LNCaP clone FGC (cell line): ENCODE measurements around the gene SMYD2.

Experiments
- DNase-seq: peaks from one replicate; pipeline ENCODE4 v3.0.0-alpha.2; 2011; ENCODE audit warnings: low read depth
- H3K4me3 ChIP-seq: 2 replicates; pipeline ENCODE4 v1.5.1; 2011; ENCODE audit warnings: mild to moderate bottlenecking, low read depth, low read length, control low read depth
- TF ChIP-seq, protein P1 (sequence below): IDR thresholded peaks from 2 replicates; pipeline ENCODE4 v1.5.1; 2012; ENCODE audit warnings: mild to moderate bottlenecking; ENCODE audit not compliant: control insufficient read depth, insufficient read depth; ENCODE audit errors: extremely low read depth

Gene SMYD2

DNA sequence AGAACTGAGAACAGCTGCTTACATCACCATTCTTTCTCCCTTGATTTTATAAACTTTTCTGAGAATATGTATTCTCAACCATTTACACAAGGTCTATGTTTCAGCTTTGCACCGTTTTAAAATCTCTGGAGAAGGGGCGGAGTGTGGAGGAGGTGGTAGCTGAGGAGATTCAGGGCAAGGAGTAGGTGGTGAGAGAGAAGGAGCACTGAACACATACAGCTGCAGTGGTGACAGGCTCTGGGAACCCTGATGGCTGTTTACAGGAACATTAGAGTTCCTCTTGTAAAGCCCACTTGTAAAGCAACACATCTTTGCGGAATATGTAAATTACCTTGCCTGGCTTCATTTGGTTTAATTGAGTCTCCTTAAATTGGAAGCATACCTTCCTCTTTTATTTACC is 89.7 kb downstream of the SMYD2 start:
- DNase-seq = no peak
- no peak overlapping the region for H3K4me3 ChIP-seq
- TF ChIP-seq, protein P1, sequence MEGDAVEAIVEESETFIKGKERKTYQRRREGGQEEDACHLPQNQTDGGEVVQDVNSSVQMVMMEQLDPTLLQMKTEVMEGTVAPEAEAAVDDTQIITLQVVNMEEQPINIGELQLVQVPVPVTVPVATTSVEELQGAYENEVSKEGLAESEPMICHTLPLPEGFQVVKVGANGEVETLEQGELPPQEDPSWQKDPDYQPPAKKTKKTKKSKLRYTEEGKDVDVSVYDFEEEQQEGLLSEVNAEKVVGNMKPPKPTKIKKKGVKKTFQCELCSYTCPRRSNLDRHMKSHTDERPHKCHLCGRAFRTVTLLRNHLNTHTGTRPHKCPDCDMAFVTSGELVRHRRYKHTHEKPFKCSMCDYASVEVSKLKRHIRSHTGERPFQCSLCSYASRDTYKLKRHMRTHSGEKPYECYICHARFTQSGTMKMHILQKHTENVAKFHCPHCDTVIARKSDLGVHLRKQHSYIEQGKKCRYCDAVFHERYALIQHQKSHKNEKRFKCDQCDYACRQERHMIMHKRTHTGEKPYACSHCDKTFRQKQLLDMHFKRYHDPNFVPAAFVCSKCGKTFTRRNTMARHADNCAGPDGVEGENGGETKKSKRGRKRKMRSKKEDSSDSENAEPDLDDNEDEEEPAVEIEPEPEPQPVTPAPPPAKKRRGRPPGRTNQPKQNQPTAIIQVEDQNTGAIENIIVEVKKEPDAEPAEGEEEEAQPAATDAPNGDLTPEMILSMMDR = no peak

DNA sequence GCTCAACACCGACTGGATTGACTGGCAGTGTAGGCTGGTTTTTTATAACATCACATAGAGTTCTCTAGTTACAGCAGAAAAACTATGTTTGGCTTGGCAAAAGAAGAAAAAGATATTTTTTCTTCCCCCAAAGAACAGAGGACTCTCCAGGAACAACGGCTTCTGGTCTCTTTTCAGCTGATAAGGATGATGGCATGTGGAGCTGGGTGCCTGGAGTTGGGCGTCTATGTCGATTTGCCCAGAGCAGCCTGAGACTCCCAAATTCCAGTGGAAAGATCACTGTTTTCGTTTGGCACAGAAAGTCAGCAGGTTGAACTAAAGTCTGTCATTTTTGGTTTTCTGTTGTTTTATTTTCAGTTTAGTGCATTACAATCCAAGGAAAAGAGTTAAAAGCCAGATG is 91.1 kb downstream of the SMYD2 start:
- DNase-seq = no peak
- TF ChIP-seq, protein P1 = no peak
- no peak overlapping the region for H3K4me3 ChIP-seq

DNA sequence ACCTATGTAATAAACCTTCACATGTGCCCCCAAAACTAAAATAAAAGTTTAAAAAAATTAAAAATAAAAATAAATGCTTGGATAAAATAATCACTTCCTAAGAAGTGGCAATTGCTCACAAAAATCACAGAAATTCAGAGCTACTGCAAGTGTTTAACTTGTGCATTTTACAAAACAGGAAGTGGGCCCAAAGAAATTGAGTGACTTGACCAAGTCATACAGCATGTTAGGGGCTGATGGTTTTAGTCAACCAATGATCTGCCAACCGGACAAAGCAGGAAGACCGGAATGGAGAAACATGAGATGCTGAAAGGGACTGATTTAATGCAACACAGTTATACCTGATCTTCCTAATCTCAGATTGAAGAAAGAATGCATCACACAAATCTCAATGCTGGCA is 96.5 kb downstream of the SMYD2 start:
- DNase-seq = no peak
- TF ChIP-seq, protein P1 = no peak
- H3K4me3 ChIP-seq = no peak overlapping the region

DNA sequence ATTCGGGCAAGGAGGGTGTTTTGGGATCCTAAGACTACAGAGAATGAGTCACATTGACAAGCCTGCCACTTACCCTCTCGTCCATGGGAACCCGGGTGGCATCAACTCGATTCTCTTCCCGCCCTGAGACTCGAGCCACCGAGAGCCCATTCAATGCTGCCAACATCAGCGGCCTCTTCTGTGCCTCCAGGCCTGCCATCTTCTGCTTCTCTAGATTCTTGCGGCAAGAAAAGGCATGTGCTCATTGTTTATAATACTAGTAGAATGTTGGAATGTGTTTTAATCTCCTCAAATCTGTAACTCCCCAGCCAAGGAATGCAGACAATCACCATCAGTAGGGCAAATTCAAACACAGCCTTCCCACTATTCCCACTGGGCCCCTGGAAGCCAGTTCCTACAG is 96.9 kb downstream of the SMYD2 start:
- H3K4me3 ChIP-seq = no peak overlapping the region
- no peak for DNase-seq
- TF ChIP-seq, protein P1 = no peak

DNA sequence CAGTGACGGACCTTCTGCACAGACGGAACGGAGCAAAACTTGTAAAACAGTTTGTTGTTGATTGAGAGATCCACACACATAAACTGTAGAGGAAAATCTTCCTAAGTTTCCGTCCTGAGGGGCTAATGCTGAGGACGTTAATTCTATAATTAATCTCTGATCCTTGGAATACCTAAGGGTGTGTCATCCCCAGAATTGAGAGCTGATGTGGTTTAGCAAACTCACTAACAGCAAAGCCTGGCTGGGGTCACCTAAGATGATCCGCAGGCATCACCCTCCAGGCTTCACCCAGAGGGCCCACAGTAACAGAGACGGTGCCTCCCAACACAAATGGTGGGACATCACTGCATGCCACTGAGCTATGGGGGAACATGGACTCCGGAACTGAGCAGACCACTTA is 97.5 kb downstream of the SMYD2 start:
- H3K4me3 ChIP-seq = no peak overlapping the region
- no peak for DNase-seq
- TF ChIP-seq, protein P1 = no peak

DNA sequence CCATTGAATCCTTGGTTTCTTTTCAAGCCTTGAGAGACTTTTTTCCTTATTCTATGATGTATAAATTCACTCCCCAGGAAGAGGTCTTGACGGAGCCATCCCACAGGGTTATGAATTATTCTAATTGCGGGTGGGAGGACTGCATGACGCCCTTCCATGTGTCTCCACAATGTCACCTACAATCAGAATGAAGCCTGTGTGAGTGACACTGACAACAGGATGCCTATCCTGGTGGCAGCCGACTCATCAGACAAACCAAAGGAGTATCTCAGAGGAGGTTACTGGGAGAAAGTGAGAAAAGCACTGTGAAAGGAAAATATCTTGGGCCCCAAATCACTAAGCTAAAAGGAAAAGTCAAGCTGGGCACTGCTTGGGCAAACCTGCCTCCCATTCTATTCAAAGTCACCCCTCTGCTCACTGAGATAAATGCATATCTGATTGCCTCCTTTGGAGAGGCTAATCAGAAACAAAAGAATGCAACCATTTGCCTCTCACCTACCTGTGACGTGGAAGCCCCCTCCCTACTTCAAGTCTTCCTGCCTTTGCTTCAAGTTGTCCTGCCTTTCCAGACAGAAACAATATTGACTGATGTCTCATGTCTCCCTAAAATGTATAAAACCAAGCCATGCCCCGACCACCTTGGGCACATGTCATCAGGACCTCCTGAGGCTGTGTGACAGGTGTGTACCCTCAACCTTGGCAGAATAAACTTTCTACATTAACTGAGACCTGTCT is 98.4 kb downstream of the SMYD2 start:
- H3K4me3 ChIP-seq = no peak overlapping the region
- TF ChIP-seq, protein P1 = no peak
- no peak for DNase-seq

DNA sequence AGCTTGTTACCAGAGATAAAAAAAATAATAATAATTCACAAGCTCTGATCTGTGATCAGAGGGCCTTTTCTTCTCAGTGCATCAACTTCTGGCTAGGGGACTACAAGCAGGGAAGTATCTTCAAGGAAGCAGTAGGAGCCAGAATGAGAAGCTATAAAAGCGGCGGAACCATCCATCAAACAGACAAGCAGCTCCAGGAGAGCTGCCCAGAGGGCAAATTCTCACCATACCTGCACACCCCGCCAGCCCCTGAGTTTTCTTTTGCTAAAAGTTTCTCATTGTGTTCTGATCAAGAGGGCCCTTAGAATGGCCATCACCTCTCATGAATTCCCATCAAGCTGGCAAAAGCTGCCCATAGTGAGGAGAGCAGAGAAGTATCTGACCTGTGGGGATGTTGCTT is 99.4 kb downstream of the SMYD2 start:
- TF ChIP-seq, protein P1 = no peak
- DNase-seq = no peak
- no peak overlapping the region for H3K4me3 ChIP-seq
